ENCODE results near the gene AKT3.

The AKT3 gene

DNA sequence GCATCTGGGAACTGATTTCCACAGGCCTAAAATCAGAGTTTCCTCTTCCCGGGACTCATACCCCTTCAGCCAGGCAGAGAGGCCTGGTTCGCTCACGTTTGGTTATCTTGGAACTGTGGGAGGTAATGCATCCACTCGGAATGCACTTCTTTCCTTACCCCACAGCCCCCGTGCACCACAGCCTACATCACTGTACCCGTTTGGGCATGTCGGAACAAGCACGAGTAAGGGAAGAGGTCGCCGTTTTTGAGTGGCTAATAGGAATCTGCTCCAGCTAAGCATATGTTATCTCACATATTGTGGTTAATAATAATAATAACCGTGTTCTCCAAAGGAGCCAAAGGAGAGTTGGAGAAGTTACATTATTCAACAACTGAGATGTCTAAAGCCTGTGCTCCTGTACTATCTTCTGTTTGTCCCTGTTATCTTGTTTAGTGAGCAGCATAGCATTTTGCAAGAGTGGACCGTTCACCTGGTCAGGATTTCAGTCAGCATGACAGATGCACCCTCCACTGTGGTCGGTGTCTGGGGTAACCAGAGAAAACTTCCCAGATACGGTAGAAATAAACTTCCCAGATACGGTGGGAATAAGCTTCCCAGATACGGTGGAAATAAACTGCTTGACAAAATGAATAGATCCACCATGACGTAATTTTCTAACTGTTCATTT lies 395.6 kb downstream of the AKT3 start:
- DNase-seq = no peak

DNA sequence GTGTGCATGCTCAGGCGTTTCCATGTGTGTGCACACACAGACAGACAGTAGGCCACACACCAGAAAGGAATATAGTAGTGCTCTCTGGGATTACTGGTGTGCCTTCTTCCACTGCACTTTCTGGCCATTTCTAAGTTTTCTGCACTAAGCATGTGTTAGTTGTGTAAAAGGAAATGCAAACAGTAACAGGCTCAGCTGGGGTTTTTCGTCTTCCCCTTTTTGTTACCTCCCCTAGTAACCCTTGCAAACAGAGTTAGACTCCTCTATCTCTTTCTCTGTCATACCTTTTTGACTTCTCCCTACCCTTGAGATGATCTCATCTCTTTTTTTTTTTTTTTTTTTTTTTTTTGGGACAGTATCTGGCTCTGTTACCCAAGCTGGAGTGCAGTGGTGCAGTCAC lies 398.0 kb downstream of the AKT3 start:
- no peak for DNase-seq

DNA sequence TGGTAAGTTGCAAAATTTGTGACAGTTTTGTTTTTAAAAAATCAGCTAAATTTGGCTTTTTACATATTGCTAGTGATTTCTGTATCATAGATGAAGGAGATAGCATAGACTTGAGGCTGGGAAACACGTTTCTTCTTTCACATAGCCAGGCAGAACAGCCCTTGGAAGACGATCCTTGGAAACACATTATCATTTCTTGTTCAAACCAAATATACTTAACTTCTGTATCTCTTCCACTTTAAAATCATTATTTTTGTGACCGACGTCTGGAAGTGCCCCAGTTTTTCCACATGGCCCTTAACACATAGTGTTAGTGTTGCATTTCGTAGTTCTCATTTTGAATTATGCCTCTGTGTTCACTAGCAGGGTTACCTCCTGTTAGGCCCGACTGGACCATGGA lies 400.7 kb downstream of the AKT3 start:
- no peak for DNase-seq

DNA sequence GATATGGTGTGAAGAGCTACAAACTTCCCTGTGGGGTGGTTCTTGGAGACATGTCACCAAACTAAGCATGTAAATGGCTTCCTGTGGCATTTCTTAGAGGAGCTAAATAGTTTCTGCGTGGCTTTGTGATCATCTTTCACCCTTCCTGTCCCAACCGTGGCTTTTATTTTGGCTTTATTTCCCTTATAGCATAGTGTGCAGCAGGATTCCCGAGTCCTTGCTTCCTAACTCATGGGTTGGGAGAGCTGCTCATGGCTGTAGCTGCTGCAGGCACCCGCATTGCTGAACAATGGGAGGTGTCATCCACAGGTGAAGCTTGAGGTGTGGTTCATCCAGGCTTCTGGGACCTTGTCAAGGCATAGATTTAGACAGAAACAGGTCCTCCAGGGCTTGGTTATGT lies 402.2 kb downstream of the AKT3 start:
- no peak for DNase-seq

DNA sequence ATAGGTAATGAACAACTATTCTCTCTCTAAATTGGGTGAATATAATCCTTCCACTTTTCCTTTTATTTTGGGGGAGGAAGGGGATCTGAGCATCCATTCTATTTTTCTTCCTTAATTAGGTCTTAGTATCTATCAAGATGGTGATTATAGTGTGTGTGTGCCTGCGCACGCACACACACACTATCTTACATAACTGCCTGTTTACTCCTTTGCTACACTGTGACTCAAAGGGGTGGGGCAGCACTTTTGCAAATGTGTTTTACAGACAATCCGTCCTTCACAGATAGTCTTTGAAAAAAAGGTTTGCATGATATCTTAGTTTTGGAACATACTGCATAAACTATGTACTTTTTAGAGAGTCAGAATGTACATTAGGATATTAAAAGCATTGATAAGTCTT lies 402.7 kb downstream of the AKT3 start:
- no peak for DNase-seq

DNA sequence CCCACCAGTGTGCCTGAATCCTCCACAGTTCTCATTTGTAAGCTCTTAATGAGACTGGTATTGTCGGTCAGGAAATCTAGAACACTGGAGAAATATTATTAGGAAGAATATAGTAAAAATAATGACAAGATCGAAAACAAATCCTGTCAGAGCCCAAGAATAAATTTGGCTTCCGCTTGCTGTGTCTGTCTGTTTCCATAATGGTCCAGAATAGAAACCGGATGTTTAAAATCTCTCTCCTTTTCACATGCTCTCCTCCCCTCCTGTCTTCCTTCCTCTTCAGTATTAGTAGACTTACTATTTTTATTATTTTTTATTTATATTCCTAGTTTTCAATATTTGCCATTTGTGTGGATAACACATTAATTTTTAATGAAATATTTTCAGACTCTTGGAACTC lies 406.5 kb downstream of the AKT3 start:
- DNase-seq = no peak

DNA sequence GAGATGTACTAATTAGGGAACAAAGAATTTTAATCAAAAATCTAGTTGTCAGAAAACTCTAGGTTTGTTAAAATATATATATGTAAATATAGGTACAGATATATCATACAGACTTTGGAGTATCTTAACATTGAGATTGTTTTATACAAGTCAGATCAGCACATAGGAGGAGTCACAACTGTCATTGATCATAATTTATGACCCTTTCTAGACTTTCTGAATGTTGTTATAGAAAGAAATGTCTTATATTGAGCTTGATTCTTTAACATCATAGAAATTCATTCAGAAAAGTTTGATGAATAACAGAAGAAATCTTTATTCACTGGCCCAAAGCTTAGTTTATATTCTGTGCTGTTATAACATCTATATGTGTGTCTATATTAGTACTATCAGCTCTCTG lies 408.4 kb downstream of the AKT3 start:
- DNase-seq = no peak

DNA sequence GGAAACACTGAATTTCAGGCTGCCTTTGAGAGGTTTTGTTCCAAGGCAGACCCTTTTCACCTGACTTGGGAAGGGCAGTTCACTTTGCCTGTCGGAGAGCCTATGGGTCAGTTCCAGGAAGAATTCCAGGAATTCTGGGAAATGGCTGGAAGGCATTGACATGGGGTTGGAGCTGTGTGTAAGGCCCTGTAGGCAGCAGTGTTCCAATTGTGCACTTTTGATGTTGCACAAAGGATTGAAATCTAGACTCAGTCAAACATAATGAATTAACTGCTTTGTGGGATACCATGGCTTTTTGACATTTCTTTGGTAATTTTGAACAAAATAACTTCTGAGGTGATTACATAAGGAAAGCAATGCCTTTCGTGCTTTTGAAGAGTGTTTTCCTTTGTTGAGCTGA lies 409.6 kb downstream of the AKT3 start:
- DNase-seq = no peak

DNA sequence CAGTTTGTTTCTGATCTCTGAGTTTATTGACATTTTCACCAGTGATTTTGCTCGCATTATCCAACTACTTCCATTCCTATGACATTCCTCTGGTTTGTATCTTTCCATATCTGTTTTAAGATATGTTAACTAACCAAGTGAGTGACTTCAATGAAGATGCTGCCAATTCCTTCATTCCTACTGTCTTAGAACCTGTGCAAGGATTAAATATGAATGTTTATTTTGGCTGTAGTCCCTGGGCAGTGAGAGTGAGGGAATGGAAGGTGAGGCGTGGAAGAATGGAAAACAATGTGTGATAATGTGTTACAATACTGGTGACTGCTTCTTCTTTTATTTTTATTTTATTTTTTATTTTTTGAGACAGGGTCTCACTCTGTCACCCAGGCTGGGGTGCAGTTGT lies 411.2 kb downstream of the AKT3 start:
- DNase-seq = no peak
